ENCODE results near the gene MKLN1.
"Not testable (repeated sequence)": the region's sequence is repeated elsewhere in the genome, so short reads cannot be mapped to it uniquely, and the experiment has no call there.

MKLN1 gene

DNA sequence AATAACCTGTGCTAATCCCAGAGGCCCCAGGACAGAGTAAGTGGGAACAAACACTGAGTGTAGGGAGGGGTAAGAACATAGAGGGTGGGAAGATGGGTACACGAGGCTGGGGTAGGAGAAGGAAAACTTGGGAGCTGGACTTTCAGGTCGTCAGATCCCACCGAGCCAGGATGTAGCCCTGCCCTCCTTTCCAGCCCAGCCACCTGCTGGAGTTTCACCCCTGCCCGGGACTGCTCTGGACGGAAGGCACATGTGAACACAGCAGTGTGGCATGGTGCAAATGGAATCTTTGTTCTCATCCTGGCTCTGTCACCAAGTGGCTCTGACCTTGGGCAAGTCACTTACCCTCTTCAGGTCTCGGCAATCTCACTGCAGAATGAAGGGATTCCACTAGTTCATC, 176.0 kb downstream of the MKLN1 start:
- DNase-seq: no peak

DNA sequence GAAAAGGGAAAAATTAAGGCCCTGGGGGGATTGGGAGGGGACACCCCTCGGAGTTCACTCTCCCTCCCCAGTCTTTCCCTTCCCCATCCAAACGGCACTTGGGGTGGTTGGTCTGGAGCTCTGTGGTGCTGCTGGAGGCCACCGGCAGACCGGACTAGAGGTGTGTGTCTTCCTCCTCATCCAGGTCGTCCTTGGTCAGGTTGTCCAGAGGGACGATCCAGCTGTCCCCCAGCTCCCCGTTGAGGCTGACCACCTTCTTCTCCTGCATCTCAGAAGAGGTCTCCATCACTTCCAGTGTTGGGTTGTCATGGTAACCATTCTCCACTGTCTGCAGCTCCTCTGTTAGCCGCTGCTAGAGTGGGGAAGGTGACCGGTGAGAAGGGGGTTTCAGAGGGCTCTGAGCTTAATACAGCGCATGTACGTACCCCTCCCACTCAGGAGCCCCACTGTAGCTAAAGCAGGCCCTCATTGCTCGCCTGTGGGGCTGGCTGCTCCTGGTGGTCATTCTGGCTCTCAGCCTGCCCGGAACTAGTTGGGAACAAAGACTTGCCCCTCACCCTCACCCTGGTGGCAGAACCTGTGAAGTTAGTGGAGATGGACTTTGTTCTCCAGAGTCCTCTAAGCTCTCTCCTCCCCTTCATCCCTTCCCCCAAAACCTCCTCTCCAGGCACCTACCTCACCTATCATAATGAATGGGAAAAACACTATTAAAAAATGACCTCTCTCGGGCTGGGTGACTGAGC, 176.7 kb downstream of the MKLN1 start:
- no peak for DNase-seq

DNA sequence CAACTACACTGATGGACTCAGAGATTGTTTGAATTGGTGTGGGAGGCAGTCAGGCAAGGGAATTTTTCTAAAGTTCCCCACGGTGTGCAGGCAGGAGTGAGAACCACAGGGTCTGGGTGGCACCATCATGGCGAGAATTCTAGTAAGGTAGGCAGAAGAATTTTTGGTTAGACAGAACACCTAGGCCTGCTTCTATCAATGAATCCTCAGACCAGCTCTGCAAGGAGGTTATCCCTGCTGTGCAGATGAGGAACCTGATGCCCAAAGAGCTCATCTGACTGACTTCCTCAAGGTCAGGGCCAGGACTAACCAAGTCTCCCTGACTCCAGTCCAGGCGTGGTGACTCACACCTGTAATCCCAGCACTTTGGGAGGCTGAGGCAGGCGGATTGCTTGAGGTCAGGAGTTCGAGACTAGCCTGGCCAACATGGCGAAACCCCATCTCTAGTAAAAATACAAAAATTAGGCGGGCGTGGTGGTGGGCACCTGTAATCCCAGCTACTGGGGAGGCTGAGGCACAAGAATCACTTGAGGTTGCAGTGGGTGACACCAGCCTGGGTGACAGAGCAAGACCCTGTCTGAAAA, 177.5 kb downstream of the MKLN1 start:
- not testable (repeated sequence) for DNase-seq

DNA sequence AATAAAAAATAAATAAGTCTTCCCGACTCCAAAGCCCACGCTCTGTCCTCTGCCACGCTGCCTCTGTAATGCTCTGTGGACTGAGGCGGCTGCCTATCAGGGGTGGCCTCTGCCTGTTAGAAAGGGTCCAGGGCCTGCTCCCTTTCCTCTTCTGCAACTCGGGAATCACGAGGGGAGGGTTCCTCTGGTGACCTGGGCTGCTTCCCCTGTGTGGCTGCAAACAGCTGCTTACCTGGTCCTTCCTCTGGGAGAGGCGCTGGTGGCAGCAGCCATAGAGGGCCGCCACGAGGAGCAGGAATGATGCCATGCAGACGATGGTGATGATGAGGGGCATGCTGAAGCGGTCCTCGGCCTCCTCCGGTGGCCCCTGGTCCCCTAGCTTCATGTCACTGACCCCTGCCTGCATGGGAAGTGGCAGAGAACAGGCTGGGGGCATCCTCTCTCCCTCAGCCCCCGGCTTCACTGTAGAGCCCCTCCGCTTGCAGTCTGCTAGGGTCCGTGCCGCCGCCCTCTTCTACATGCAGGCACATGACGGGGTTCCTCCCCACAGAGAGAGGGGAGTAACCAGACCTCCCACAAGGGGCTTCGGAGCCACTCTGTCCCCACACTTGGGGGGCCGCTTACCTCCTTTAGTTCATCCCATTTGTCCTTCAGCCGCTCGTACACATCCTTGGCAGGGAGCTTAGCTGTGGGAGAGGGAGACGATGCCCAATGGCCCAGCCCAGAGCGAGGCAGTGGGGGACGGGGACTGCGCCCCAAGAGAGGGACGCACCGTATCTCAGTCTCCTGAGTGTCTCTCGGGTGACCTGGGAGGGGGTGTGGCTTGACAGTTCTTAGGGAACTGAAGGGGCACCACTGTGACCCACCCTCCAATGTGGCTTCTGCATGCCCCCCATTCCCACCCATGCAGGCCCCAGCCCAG, 178.2 kb downstream of the MKLN1 start:
- no peak for DNase-seq

DNA sequence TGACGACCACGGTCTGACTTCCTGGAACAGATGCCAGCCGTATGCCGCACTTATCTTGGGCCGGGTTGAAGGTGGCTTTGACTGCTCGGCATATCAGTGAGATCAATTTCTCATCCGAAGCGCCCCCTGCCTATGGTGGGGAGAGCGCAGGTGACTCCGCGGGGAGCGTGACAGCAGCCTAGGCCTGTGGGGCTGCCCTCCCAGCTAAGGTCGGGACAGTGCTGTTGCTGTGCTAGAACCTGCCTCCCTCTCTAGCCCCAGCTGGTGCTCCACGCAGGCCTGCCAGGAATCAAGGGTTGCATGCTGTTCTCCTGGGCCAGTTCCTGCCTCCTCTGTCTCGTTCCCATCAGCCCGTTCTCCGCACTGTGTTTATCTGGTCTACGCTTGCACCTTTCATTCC, 178.9 kb downstream of the MKLN1 start:
- no peak for DNase-seq

DNA sequence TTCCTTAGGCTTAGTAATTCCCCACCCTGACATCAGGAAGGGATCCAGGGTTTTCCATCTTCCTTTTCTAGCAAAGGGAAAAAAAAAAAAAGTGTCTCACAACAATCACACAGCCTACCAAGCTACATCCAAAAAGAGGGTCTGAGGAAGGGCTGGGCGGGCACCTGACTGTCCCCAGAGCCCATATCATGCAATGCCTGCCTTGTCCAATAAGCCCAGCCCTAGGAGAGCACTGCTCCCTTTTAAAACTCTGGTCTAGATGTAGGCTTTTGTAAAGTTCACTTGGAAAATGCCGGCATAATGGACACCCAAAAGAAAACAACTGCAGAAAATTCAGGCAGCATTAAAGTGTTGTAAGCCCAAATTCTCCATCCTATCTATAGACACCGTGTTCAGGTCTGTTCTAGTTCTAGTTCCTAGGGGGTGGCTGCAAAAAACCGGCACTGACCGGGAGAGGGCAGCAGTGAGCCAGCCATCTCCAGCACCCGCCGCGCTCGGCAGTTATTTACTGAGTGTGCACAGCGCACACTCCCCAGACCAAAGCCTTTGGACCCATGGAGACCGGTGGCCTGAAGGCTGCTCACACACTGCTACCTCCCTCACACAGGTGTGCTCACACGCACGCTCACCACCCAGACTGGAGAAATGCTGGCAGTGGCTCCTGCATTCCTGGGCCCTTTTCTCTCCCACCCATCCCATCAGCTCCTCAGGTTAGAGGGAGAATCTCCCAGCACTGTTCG, 180.1 kb downstream of the MKLN1 start:
- peak; percentile 81 for DNase-seq

GRCh38 chr7:131508754-131509486, 181.2 kb downstream of the MKLN1 start:
- DNase-seq: no peak

GRCh38 chr7:131509781-131510180, 182.1 kb downstream of the MKLN1 start:
- no peak for DNase-seq

DNA sequence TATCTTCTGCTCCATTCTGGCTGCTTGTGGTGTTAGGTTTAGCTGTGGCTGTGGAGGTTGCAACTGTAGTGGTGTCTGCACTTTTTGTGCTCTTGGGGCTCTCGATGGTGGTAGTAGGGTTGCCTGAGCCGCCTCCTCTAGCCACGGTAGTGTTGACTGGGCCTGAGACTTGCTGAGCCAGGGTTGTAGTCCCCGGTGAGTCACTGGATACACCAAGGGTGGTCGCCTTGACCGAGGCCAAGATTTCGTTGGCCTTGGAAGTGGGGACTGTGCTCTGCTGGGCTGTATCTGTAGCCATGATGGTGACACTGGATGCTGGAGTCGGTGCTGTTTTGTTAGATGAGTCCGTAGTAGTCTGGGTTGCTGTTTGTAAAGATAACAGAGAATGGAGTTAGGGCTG, 183.4 kb downstream of the MKLN1 start:
- DNase-seq: no peak

DNA sequence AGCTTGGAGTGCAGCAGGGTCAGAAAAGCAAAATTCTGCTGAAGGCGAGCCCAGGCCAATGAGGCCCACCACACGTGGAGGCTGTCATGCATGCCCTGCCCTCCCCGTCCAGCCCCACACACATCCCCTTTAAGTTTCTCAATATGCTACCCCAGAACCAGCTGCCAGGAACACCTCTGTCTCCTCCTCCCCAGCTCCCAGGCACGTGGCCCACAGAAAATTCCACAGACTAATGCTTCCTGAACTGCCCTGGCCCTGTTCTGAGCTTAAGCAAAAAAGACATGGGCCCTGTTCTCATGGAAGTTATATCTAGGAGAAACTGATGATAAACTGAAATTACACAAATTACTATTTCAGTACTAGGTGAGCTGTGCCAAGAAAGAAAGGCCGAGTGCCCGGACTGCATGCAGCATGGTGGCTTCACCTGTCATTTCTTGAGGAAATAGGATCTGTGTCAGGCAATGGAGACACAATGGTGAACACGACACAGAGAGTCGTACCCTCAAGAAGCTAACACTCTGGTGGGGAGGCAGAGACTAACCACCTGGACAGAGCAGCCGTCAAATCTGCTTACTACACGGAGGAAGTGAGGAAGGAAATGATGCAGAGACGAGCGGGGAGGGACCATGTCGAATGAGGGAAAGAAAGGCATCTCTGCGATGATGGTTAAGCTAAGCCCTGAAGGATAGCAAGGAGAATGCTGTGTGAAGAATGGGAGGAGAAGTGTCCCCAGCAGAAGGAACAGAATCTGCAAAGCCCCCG, 184.3 kb downstream of the MKLN1 start:
- no peak for DNase-seq

DNA sequence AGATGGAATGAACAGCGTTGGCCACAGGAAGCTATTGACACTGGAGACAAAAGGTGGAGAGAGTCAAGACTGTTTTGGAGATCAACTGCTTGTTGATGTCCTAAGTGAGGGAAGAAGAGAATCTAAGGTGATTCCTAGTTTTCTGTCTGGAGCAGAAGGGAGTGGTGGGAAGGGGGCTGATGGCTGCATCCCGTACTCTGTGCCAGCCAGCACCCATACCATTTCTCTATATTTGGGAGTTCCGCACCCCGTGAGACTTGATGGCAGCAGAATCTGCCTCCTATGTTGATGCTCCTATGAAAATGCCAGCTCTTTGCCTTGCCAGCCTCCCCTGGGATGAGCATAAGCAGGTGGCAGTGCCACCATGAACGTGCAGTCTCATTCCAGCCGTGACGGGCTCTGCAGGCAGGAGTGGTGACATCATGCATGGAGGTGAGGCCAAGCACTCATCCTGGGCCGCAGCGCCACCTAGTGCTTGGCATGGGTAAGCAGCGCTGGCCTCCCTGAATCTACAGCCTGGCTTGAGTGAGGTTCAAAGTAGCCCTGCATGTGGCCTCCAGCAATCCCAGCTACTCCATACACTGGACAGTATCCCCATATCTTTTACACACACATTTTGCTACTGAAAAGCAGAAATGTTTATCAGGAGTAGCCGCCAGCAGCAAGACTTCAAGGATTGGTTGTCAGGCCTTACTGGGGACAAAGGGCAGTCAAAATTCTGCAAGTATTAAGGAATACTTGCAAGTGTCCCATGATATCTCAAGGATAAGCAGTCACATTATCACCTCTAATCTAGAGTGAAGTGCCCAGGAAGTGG, 185.8 kb downstream of the MKLN1 start:
- peak; percentile 78 for DNase-seq

DNA sequence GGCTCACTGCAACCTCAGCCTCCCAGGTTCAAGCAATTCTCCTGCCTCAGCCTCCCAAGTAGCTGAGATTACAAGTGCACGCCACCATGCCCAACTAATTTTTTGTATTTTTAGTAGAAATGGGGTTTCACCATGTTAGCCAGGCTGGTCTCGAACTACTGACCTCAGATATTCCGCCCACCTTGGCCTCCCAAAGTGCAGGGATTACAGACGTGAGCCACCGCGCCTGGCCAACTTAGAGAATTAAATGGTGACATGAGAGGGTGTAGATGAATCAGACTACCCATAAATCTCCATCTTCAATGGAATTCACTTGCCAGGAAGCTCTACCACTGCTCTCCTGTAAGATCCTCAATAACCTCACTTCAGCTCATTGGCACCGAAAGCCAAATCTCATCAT, 187.8 kb downstream of the MKLN1 start:
- DNase-seq: not testable (repeated sequence)

DNA sequence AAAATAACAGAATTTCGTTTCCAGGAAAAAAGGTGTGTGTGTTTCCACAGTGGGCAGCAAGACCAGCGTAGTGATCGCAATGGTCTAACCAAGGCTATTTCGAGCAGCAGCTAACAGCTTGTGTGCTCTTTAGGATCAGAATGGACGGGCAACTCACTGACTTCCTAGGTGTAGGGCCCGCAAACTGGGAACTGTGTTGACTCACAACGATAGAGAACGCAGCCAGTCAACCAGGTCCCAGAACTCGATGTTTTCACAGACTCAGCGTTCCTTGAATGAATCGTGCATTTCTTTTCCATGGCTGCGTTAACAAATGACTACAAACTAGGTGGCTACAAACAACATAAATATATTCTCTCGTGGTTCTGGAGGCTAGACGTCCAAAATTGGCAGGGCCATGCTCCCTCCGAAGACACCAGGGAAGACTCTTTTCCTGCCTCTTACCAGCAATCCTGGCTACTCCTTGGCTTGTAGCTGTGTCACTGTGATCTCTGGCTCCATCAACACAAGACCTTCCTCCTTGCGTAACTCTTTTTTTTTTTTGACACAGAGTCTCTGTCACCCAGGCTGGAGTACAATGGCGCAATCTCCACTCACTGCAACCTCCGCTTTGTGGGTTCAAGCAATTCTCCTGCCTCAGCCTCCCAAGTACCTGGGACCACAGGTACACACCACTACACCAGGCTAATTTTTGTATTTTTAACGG, 189.7 kb downstream of the MKLN1 start:
- no peak for DNase-seq

DNA sequence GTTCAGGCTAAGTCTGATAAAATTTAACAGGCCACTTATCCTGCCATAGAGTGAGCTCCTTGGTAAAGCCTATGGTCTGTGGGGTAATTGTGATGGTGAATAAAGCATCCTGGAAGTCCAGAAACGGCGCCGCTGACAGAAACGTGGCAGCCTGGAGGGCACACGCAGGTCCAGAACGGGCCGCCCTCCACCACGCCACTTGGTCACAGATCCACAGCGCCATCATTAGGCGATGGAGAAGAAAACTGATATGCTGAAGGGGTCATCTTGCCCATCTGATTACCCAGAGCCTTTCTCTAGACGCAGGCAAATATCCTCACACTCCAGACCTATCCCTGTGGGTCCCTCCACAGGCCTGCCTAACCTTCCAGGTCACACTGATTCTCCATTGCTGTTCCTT, 190.9 kb downstream of the MKLN1 start:
- no peak for DNase-seq

DNA sequence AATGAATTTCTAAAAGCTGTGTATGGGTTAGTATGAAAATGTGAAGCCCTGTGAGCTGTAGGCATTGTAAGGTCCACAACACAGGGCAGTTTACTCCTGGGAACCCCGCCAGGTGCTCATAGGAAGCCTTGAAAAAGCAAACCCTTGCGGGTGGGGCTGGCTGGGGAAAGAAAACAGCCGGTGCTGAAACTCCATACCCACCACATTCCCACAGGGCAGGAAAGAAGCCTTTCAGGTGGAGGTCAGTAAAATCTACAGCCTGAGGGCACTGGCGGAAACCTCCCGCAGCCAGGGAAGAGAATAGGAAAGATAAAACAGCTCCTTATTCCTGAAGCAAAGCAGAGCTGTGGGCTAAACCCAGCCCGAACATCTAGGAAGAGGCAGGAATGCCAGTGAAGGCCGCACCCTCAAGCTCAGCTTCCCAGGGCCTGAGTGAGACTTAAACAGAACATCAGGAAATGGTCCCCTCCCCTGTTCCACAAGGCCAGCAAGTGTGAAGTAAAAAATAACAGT, 194.0 kb downstream of the MKLN1 start:
- DNase-seq: no peak

DNA sequence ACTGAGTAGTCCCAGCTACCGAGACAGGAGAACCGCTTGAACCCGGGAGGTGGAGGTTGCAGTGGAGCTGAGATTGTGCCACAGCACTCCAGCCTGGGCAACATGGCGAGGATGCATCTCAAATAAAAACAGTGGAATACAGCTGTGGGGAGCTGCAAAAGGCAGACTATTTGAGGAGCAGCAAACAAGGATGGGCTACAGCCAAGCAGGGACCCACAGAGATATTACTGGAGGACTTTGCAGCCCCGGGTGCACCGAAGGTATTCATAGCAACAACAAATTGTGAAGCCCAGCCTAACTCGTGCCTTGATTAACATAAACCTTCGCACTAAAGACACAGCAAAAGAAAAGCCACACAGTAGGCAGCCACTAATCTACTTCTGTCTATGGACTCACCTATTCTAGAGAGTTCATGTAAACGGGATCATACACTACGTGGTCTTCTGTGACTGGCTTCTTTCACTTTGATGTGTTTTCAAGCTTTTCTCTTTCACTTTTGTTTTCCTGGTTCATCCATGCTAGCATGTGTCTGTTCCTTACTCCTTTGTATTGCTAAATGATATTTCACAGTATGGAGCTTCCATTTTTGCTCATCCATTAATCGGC, 194.8 kb downstream of the MKLN1 start:
- DNase-seq: no peak

DNA sequence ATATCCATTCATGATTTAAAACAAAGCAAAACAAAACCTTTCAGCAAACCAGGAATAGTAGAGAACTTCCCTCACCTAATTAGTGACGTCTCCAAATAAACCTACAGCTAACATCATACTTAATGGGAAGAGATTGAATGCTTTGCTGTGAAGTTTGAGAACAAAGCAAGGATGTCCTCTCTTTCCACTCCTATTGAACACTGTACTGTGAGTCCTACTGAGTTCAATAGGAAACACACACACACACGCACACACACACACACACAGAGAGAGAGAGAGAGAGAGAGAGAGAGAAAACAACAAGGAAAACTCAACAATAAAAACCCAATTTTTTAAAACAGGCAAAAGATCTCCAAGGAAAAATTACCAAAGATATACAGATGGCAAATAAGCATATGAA, 196.4 kb downstream of the MKLN1 start:
- DNase-seq: no peak

DNA sequence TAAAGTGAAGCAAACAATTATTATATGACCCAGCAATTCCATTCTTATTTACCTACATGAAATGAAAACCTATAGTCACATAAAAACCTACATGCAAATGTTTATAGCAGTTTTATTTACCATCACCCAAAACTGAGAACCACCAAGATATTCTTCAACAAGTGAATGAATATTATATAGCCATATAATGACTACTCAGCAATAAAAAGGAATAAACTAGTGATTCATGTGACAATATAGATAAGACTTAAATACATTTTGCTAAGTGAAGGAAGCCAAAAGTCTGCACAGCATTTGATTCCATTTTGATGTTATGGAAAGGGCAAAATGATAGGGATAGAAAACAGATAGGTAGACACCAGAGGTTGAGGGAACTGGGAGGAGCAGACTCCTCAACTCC, 197.0 kb downstream of the MKLN1 start:
- DNase-seq: no peak

GRCh38 chr7:131525820-131526219, 198.1 kb downstream of the MKLN1 start:
- no peak for DNase-seq
